HepG2 (cell line): ENCODE results near the gene TRERF1.

ENCODE experiments used
- DDIT3 ChIP-seq: sonication (generic); formaldehyde crosslinking; IDR thresholded peaks from 2 replicates; pipeline ENCODE4 v1.4.0; 2020; ENCODE audit warnings: mild to moderate bottlenecking, missing genetic modification reagents
- MATR3 ChIP-seq: sonication (generic); formaldehyde crosslinking; IDR thresholded peaks from 2 replicates; pipeline ENCODE4 v1.4.0; 2020; ENCODE audit warnings: missing genetic modification reagents
- MYC ChIP-seq: sonication (generic); formaldehyde crosslinking; IDR thresholded peaks from 2 replicates; pipeline ENCODE4 v1.9.0; 2021; ENCODE audit warnings: missing genetic modification reagents, borderline replicate concordance
- NFIC ChIP-seq: IDR thresholded peaks from 2 replicates; pipeline ENCODE4 v1.6.1; 2012; ENCODE audit warnings: mild to moderate bottlenecking, low read length, inconsistent platforms
- PHB2 ChIP-seq: fragments of 450-650 bp; IDR thresholded peaks from 2 replicates; pipeline ENCODE4 v1.6.1; 2018; ENCODE audit not compliant: partially characterized antibody
- POLR2A ChIP-seq, 2 experiments: IDR thresholded peaks; 2 replicates each; pipeline ENCODE4 v1.6.1; 2011; ENCODE audit warnings: low read depth in 2 of 2, low read length in 2 of 2, mild to moderate bottlenecking in 1 of 2, moderate library complexity in 1 of 2; ENCODE audit not compliant: insufficient read depth in 1 of 2
- POLR2AphosphoS2 ChIP-seq: IDR thresholded peaks from 2 replicates; pipeline ENCODE4 v1.6.1; 2011; ENCODE audit warnings: low read depth, low read length, improper control_type of control experiment
- RAD21 ChIP-seq: fragments of 450-650 bp; formaldehyde crosslinking; IDR thresholded peaks from 2 replicates; pipeline ENCODE4 v1.5.0; 2020; ENCODE audit warnings: mild to moderate bottlenecking
- ZNF431 ChIP-seq: sonication (generic); formaldehyde crosslinking; IDR thresholded peaks from 2 replicates; pipeline ENCODE4 v1.9.0; 2022; ENCODE audit warnings: missing genetic modification reagents, low read depth, mild to moderate bottlenecking, borderline replicate concordance
- TF ChIP-seq, protein P1 (sequence below): sonication (generic); formaldehyde crosslinking; IDR thresholded peaks from 2 replicates; pipeline ENCODE4 v1.4.0; 2020; ENCODE audit warnings: missing genetic modification reagents
- TF ChIP-seq, protein P2 (sequence below): sonication (generic); formaldehyde crosslinking; IDR thresholded peaks from 2 replicates; pipeline ENCODE4 v1.5.0; 2020; ENCODE audit warnings: mild to moderate bottlenecking, missing genetic modification reagents, moderate library complexity
- TF ChIP-seq, protein P3 (sequence below): sonication (generic); formaldehyde crosslinking; IDR thresholded peaks from 2 replicates; pipeline ENCODE4 v1.4.0; 2020; ENCODE audit warnings: missing genetic modification reagents
- TF ChIP-seq, protein P4 (sequence below), 2 experiments: fragments of 450-650 bp in 1 of 2; sonication (generic) in 1 of 2; formaldehyde crosslinking; IDR thresholded peaks; 2 replicates each; pipeline versions ENCODE4 v1.5.0 to v1.8.0; 2020 to 2022; ENCODE audit warnings: mild to moderate bottlenecking in 1 of 2, missing genetic modification reagents in 1 of 2
- TF ChIP-seq, protein P5 (sequence below): sonication (generic); formaldehyde crosslinking; IDR thresholded peaks from one replicate; pipeline ENCODE4 v1.5.1; 2020; ENCODE audit warnings: mild to moderate bottlenecking, missing genetic modification reagents; ENCODE audit errors: not compliant biosample characterization

DNA sequence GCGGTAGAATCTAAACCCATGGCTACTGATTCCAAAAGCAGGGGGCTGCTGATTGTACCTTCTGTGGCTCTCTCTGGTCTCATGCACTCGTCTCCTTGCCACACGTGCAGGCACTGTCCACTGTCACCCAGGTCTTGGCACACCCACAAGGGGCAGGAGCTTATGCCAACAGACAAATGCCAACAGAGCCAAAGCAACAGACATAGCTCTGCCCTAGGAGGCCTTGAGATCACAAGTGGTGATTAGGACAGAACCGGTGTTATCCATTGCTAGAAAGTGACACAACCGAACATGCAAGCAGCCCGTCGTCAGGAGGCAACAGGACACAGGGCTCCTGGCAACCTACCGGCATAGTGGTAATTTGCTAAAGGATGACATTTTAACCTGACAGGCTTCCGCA, 197.2 kb downstream of the TRERF1 start:
- TF ChIP-seq NFIC (no peak), RAD21 (CRISPR knock-in tag) (no peak), POLR2A (IDR thresholded peaks at IDR 0.05; ENCODE audit: insufficient read depth in 1 of 2, low read depth in 2 of 2, low read length in 2 of 2) (no peak), DDIT3 (CRISPR knock-in tag) (no peak), POLR2AphosphoS2 (no peak), PHB2 (no peak), MYC (CRISPR knock-in tag) (no peak), MATR3 (CRISPR knock-in tag) (no peak), ZNF431 (CRISPR knock-in tag) (no peak)
- TF ChIP-seq, protein P1, sequence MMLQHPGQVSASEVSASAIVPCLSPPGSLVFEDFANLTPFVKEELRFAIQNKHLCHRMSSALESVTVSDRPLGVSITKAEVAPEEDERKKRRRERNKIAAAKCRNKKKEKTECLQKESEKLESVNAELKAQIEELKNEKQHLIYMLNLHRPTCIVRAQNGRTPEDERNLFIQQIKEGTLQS (CRISPR knock-in tag) = no peak
- TF ChIP-seq, protein P2, sequence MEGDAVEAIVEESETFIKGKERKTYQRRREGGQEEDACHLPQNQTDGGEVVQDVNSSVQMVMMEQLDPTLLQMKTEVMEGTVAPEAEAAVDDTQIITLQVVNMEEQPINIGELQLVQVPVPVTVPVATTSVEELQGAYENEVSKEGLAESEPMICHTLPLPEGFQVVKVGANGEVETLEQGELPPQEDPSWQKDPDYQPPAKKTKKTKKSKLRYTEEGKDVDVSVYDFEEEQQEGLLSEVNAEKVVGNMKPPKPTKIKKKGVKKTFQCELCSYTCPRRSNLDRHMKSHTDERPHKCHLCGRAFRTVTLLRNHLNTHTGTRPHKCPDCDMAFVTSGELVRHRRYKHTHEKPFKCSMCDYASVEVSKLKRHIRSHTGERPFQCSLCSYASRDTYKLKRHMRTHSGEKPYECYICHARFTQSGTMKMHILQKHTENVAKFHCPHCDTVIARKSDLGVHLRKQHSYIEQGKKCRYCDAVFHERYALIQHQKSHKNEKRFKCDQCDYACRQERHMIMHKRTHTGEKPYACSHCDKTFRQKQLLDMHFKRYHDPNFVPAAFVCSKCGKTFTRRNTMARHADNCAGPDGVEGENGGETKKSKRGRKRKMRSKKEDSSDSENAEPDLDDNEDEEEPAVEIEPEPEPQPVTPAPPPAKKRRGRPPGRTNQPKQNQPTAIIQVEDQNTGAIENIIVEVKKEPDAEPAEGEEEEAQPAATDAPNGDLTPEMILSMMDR (CRISPR knock-in tag) = no peak
- TF ChIP-seq, protein P3, sequence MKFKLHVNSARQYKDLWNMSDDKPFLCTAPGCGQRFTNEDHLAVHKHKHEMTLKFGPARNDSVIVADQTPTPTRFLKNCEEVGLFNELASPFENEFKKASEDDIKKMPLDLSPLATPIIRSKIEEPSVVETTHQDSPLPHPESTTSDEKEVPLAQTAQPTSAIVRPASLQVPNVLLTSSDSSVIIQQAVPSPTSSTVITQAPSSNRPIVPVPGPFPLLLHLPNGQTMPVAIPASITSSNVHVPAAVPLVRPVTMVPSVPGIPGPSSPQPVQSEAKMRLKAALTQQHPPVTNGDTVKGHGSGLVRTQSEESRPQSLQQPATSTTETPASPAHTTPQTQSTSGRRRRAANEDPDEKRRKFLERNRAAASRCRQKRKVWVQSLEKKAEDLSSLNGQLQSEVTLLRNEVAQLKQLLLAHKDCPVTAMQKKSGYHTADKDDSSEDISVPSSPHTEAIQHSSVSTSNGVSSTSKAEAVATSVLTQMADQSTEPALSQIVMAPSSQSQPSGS = no peak
- TF ChIP-seq, protein P4, sequence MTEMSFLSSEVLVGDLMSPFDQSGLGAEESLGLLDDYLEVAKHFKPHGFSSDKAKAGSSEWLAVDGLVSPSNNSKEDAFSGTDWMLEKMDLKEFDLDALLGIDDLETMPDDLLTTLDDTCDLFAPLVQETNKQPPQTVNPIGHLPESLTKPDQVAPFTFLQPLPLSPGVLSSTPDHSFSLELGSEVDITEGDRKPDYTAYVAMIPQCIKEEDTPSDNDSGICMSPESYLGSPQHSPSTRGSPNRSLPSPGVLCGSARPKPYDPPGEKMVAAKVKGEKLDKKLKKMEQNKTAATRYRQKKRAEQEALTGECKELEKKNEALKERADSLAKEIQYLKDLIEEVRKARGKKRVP (CRISPR knock-in tag; IDR thresholded peaks at IDR 0.05) = no peak
- TF ChIP-seq, protein P5, sequence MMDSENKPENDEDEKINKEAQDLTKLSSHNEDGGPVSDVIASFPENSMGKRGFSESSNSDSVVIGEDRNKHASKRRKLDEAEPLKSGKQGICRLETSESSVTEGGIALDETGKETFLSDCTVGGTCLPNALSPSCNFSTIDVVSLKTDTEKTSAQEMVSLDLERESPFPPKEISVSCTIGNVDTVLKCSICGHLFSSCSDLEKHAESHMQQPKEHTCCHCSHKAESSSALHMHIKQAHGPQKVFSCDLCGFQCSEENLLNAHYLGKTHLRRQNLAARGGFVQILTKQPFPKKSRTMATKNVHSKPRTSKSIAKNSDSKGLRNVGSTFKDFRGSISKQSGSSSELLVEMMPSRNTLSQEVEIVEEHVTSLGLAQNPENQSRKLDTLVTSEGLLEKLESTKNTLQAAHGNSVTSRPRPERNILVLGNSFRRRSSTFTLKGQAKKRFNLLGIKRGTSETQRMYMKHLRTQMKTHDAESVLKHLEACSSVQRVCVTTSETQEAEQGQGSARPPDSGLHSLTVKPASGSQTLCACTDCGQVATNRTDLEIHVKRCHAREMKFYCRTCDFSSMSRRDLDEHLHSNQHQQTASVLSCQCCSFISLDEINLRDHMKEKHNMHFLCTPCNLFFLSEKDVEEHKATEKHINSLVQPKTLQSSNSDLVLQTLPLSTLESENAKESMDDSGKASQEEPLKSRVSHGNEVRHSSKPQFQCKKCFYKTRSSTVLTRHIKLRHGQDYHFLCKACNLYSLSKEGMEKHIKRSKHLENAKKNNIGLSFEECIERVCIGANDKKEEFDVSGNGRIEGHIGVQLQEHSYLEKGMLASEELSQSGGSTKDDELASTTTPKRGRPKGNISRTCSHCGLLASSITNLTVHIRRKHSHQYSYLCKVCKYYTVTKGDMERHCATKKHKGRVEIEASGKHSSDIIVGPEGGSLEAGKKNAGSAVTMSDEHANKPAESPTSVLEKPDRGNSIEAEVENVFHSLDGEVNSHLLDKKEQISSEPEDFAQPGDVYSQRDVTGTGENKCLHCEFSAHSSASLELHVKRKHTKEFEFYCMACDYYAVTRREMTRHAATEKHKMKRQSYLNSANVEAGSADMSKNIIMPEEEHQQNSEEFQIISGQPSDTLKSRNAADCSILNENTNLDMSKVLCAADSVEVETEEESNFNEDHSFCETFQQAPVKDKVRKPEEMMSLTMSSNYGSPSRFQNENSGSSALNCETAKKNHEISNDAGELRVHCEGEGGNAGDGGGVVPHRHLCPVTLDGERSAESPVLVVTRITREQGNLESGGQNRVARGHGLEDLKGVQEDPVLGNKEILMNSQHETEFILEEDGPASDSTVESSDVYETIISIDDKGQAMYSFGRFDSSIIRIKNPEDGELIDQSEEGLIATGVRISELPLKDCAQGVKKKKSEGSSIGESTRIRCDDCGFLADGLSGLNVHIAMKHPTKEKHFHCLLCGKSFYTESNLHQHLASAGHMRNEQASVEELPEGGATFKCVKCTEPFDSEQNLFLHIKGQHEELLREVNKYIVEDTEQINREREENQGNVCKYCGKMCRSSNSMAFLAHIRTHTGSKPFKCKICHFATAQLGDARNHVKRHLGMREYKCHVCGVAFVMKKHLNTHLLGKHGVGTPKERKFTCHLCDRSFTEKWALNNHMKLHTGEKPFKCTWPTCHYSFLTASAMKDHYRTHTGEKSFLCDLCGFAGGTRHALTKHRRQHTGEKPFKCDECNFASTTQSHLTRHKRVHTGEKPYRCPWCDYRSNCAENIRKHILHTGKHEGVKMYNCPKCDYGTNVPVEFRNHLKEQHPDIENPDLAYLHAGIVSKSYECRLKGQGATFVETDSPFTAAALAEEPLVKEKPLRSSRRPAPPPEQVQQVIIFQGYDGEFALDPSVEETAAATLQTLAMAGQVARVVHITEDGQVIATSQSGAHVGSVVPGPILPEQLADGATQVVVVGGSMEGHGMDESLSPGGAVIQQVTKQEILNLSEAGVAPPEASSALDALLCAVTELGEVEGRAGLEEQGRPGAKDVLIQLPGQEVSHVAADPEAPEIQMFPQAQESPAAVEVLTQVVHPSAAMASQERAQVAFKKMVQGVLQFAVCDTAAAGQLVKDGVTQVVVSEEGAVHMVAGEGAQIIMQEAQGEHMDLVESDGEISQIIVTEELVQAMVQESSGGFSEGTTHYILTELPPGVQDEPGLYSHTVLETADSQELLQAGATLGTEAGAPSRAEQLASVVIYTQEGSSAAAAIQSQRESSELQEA = no peak
